ENCODE results near the gene LTA4H. TPM values are rescaled to one million over a fixed set of nuclear protein-coding genes. Genes with fewer than 3 reads are reported as not detected.

LTA4H gene
- total RNA-seq, 1 donor: 160 TPM

DNA sequence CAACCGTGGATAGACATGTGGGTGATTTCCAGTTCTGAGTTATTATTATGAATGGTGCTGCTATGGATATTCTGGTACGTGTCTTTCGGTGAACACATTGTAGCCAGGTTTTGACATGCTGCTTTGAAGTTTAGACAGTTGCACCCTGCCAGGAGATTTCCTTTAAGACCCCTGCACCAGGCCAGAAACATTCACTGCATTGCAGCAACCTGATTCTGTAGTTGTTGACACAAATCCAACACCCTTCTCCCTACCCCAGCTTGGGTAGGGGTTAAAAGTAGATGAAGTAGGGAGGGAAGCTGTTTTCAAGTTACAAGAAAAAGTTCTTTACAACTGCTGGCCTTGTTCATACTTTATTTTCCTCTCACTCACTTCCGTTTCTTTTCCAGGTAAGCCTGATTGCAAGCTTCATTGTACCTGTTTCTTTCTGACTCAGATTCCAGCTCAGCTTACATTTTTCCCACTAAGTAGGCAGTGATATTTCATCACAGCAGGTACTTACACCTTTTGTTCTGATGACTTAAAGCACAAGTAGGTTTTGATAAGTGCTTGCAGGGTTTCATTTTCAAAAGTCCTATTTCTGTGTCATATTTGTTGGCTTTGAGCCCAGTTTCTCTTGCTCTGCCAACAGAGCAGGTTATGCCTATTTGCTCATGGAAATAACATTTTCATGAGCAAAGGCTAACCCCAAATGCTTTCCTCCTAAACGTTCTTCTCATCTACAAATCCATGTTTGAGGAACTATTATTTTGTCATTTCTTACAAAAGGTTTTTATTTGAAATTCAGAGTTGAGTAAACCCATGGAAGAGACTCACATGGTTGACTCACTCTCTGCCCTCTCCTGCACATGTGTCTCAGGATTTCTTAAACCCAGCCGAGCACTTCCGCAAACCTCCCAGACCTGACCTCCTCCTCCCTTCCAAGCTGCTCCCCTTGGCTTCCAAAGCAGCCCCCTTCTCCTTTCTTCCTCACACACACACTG is 12.1 kb upstream of the LTA4H start:
- H3K4me1 ChIP-seq (ENCODE audit: insufficient read depth, low read length): peaks cover 72% of the 10 kb centered on the region
- H3K9me3 ChIP-seq (ENCODE audit: low read depth, low read length): no peaks in the 10 kb centered on the region
- no peaks in the 10 kb centered on the region for H3K27me3 ChIP-seq (ENCODE audit: insufficient read depth, low read length)
- H3K4me3 ChIP-seq (ENCODE audit: low read length): no peak overlapping the region

DNA sequence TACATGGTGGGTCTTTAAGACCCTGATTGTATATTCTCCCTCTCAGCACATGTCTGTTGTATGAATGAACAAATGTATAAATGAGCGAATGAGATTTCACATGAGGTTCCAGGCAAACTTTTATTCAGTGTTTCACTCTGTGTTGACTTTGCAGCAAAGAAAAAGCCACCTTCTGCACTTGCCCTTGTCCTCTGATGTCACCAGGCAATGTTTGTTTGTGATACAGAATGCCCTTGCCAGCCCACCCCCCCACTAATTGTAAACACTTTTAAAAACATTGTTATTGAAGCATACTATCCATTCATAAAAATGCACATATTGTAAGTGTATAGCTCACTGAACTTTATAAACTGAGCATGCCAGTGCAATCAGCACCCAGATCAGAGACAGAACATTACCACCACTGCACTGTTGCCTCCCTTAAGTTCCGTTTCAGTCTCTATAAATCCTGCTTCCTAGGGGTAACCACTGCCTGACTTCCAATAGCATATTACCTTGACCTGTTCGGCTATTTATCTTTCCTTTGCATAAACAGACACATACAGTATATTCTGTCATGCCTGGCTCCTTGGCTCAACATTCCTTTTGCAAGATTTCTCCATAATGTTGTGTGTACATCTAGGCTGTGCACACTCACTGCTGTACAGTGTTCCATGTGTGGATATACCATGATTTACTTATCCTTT is 11.3 kb upstream of the LTA4H start:
- Histone ChIP-seq H3K9me3 (ENCODE audit: low read depth, low read length) (no peaks in the 10 kb centered on the region), H3K4me3 (ENCODE audit: low read length) (no peak overlapping the region), H3K27me3 (ENCODE audit: insufficient read depth, low read length) (no peaks in the 10 kb centered on the region), H3K4me1 (ENCODE audit: insufficient read depth, low read length) (peaks cover 68% of the 10 kb centered on the region)

DNA sequence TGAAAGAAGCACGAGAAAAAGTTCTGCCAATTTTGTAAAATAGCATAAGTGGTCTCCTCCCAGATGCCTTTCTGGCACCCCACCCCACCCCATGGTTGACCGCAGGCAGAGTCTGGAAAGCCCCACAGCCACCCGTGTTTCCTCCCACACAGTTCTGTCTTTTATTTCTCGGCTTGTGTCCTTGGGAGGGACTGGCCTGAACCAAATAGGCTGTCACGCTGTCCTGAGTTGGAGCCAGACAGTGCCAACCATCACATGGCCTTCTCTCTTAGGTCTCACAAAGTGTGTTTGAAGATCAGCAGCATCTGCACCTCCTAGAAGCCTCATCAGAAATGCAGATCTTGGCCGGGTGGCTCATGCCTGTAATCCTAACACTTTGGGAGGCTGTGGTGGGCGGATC is 10.2 kb upstream of the LTA4H start:
- Histone ChIP-seq H3K4me1 (ENCODE audit: insufficient read depth, low read length) (peaks cover 63% of the 10 kb centered on the region), H3K9me3 (ENCODE audit: low read depth, low read length) (no peaks in the 10 kb centered on the region), H3K4me3 (ENCODE audit: low read length) (no peak overlapping the region), H3K27me3 (ENCODE audit: insufficient read depth, low read length) (no peaks in the 10 kb centered on the region)

DNA sequence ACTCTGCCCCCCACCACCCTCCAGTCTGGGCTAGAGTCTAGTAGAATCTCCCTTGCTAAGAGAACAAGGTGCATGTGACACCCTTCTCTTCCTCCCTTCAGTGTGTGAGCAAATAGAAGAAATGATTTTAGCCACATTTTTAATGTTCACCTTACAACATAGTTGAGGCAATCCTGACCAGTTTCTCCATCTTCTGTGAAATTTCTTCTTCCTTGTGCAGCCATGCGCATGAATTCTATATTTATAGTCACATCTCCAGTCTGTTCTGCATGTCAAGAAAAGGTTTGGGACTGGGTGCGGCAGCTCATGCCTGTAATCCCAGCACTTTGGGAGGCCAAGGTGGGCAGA is 9.5 kb upstream of the LTA4H start:
- peaks cover 65% of the 10 kb centered on the region for H3K4me1 ChIP-seq (ENCODE audit: insufficient read depth, low read length)
- no peak overlapping the region for H3K4me3 ChIP-seq (ENCODE audit: low read length)
- H3K27me3 ChIP-seq (ENCODE audit: insufficient read depth, low read length): no peaks in the 10 kb centered on the region
- H3K9me3 ChIP-seq (ENCODE audit: low read depth, low read length): no peaks in the 10 kb centered on the region

DNA sequence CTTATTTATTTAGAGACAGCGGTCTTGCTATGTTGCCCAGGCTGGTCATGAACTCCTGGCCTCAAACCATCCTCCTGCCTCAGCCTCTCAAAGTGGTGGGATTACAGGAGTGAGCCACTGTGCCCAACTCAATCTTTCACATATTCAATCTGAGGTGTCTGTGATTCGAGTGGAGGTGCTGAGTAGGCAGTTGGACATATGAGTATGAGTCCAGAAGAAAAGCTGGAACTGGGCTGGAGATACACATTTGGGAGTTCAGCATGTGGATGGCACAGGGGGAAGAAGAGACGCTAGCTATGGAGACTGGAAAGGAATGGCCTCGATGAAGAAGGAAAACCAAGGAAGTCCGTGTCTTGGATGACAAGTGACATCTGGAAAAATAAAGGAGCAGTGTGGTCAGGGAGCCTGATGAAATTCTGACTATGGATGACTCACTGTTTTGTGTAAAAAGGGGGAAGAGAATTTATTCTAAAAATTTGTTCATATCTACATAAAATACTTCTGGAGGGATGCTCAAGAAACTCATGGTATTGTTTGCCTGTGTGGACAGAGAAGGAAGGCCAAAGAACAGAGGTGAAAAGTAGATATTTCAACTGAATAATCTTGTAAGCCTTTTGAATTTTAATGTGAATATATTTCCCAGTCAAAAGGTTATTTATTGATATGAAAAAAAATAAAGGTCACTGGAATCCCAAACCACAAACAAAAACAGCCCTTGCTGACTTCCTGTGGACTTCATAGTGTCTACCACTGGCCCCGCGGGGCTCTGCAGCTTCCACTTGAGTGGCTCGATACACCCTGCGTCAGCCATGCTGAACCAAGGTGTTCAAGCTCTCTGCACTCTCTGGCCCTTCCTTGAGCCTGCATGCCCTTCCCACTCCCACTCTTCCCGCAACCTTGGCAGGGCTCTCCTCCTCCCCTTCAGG is 8.9 kb upstream of the LTA4H start:
- H3K4me1 ChIP-seq (ENCODE audit: insufficient read depth, low read length): peaks cover 63% of the 10 kb centered on the region
- no peak overlapping the region for H3K4me3 ChIP-seq (ENCODE audit: low read length)
- no peaks in the 10 kb centered on the region for H3K9me3 ChIP-seq (ENCODE audit: low read depth, low read length)
- H3K27me3 ChIP-seq (ENCODE audit: insufficient read depth, low read length): no peaks in the 10 kb centered on the region

DNA sequence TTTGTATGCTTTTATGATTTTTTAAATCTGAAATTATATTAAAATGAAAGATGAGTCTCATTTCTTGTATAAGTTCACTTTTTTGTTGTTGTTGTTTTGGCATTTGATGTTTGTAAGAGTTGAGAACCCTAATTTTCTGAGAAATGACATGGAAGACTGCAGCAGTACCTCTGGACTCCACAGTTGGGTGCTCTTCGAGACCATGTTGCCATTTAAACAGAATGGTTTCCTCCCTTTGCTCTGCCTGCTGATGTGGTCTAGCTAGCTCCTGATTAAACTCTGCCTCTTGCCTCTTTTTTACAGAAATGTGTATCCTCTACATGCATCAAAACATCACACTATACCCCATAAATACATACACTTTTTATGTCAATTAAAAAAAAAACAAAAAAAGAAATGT is 5.8 kb upstream of the LTA4H start:
- Histone ChIP-seq H3K4me3 (ENCODE audit: low read length) (no peak overlapping the region), H3K9me3 (ENCODE audit: low read depth, low read length) (no peaks in the 10 kb centered on the region), H3K4me1 (ENCODE audit: insufficient read depth, low read length) (peaks cover 55% of the 10 kb centered on the region), H3K27me3 (ENCODE audit: insufficient read depth, low read length) (no peaks in the 10 kb centered on the region)

DNA sequence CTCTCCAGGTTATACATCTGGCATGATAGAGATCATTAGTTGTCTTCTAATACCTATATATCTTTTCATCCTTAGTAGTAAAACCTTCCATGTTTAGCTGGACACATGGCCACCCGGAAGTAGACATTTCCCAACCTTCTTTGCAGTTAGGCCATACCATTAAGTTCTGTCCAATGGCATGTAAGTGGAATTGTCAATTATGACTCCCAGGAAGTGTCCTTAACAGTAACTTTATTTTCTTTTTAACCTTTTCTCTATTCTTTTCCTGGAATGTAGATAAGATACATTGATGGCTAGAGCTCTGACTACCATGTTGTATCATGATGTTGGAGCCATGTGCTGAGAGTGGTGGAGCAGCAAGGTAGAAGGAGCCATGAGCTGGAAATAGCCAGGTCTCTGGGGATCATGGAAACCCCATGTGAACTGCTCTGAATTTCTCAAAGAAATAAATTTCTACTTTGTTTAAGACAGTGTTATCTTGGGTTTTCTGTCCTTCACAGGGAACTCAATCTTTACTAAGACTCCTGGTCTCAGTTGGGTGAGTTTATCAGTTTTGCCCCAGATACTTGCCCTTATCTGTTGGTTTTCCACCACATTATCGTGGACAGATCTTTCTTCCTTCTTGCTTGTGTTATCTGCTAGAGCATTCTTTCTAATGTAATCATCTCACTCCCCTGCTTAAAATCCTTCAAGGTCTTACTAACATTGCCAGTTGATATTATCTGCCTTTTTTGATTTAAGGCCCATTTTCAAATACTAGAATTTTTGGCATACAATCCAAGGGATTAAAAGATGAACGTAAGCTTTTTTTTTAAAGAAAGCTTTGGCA is 5.1 kb upstream of the LTA4H start:
- Histone ChIP-seq H3K27me3 (ENCODE audit: insufficient read depth, low read length) (no peaks in the 10 kb centered on the region), H3K9me3 (ENCODE audit: low read depth, low read length) (no peaks in the 10 kb centered on the region), H3K4me1 (ENCODE audit: insufficient read depth, low read length) (peaks cover 51% of the 10 kb centered on the region), H3K4me3 (ENCODE audit: low read length) (no peak overlapping the region)

DNA sequence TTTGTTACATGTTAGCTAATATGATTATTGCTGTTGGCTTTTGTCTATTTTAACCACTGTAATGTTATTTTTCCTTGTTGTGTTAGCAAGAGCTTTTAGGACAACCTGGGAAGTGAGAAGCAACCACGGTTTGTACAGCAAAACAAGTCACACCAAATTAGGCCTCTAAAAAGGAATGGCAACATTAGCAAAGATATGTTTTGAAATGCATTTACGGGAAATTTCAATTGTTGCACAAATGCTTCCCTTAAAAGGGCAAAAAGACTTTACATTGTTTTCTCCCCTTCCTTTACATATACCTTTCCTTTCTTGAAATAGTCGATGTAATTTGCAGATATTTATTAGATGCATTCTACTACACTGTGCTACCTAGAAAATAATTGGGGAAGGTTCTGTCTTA is 4.1 kb upstream of the LTA4H start:
- Histone ChIP-seq H3K4me3 (ENCODE audit: low read length) (no peak overlapping the region), H3K27me3 (ENCODE audit: insufficient read depth, low read length) (no peaks in the 10 kb centered on the region), H3K9me3 (ENCODE audit: low read depth, low read length) (no peaks in the 10 kb centered on the region), H3K4me1 (ENCODE audit: insufficient read depth, low read length) (peaks cover 45% of the 10 kb centered on the region)

DNA sequence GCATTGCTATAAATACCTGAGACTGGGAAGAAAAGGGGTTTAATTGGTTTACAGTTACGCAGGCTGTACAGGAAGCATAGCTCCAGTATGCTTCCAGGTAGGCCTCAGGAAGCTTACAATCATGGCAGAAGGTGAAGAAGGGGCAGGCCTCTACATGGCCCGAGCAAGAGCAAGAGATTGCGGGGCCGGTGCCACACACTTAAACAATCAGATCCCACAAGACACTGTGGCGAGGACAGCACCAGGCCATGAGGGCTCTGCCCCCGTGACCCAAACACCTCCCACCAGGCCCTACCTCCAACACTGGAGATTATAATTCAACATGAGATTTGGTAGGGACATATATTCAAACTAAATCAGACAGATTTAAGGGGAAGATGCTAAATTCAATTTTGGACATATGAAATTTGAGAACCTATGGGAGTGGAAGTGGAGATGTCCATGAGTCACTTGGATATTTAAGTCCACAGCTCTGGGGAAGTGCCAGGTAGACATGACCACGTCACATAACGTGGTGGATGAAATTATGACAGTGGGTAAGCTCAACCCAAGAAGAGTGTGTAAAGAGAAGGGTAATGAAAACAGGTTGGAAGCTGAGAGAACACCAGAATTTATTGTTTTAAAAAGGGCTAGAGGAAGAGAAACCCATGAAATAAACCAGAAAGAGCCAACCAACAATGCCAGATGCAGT is 1.5 kb upstream of the LTA4H start:
- Histone ChIP-seq H3K27me3 (ENCODE audit: insufficient read depth, low read length) (no peaks in the 10 kb centered on the region), H3K4me3 (ENCODE audit: low read length) (no peak overlapping the region), H3K9me3 (ENCODE audit: low read depth, low read length) (no peaks in the 10 kb centered on the region), H3K4me1 (ENCODE audit: insufficient read depth, low read length) (peaks cover 52% of the 10 kb centered on the region)

DNA sequence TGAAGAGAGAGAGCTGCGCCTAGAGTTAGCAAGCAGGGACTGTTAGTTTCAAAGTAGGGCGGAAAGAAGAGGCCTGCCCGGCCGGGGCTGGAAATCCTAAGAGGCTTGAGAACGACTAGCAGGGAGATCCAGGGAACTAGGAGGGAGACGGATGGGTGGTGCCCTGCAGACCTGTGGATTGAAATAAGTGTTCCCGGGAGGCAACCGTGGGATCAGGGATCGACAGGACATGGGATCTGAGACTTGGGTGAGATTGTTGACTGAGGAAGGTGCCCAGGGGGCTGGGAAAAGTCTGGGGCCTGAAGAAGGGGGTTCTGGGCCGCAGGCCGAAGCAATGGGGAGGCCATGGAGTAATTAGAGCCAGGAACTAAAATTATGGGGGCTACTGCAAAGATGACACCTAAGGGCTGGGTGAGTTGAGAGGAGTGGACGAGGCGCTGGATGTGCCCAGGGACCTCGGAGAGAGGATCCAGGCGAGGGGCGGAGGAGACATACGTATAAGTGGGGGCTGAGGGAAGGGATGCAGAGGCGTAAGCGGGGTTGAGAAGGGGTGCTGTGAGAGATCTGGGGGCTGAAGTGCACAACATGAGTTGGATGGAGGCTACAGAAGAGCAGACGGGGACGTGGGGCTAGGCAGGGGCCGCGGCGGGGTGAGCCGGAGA is 635 bp downstream of the LTA4H start:
- Histone ChIP-seq H3K27me3 (ENCODE audit: insufficient read depth, low read length) (no peaks in the 10 kb centered on the region), H3K9me3 (ENCODE audit: low read depth, low read length) (no peaks in the 10 kb centered on the region), H3K4me3 (ENCODE audit: low read length) (peak overlapping the region; percentile 90), H3K4me1 (ENCODE audit: insufficient read depth, low read length) (peaks cover 61% of the 10 kb centered on the region)

DNA sequence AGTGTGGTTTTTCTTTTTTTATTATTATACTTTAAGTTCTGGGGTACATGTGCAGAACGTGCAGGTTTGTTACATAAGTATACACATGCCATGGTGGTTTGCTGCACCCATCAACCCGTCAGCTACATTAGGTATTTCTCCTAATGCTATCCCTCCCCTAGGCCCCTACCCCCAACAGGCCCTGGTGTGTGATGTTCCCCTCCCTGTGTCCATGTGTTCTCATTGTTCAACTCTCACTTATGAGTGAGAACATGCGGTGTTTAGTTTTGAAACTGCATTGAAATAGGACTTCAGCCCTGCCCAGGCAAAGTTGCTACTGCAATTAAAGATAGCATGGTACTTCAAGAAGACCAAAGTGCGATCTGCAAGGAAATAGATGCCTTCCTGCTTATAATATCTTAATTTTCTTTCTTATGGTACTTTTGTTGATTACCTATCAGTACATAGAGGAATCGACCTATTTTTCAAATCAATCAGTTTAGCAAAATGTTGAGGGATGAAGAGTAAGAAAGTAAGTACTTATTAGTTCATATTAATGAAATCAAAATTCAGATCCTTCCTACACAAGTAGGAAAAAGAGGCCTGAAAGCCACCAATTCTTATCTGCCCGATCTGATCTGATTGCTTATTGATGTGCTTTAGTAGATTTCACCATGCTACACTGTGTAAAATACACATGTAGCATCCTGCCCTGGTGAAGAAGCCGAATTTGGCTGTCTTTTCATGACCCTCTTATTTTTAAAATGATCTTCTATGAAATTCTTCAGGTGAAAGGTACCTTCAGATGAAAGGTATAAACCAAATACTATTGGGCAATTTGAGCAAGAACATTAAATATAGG is 1.6 kb downstream of the LTA4H start:
- no peaks in the 10 kb centered on the region for H3K27me3 ChIP-seq (ENCODE audit: insufficient read depth, low read length)
- H3K4me1 ChIP-seq (ENCODE audit: insufficient read depth, low read length): peaks cover 58% of the 10 kb centered on the region
- H3K4me3 ChIP-seq (ENCODE audit: low read length): peak overlapping the region; percentile 90
- no peaks in the 10 kb centered on the region for H3K9me3 ChIP-seq (ENCODE audit: low read depth, low read length)

DNA sequence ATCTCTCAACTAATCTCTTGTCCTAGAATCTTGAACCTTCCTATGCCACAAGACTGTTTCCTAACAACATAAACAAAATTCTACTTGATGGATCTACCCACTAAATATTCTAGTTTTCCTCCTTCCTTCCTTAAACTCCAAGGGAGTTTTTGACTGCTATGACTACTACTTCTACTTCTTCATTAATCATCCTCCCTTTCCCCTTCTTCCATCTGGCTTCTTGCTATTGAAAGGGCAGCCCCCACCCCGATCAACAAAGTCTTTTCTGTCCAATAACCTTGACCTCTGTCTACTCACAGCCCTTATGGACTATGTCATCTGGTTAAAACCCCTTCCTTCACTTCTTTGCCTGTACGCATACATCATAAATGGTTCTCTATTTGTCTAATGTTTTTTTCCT is 5.6 kb downstream of the LTA4H start:
- H3K9me3 ChIP-seq (ENCODE audit: low read depth, low read length): no peaks in the 10 kb centered on the region
- H3K4me3 ChIP-seq (ENCODE audit: low read length): no peak overlapping the region
- peaks cover 52% of the 10 kb centered on the region for H3K4me1 ChIP-seq (ENCODE audit: insufficient read depth, low read length)
- no peaks in the 10 kb centered on the region for H3K27me3 ChIP-seq (ENCODE audit: insufficient read depth, low read length)

DNA sequence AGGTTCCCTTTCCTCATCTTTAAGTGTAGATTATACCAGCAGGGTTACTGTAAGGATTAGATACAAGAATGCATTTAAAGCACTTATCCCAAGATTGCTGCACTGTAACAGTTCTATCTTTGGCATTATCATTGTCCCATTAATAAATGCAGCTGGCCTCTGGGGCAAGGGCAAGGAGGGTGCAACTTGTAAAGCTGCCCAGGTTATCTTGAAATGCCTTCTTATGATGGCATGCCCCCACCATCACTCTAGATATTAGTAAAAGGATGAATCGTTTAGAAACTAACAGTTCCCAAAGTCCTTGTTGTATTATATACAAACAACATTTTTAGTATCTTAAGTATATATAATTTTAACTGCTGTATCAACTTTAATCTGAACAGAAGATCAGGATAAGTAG is 6.8 kb downstream of the LTA4H start:
- Histone ChIP-seq H3K27me3 (ENCODE audit: insufficient read depth, low read length) (no peaks in the 10 kb centered on the region), H3K9me3 (ENCODE audit: low read depth, low read length) (no peaks in the 10 kb centered on the region), H3K4me3 (ENCODE audit: low read length) (no peak overlapping the region), H3K4me1 (ENCODE audit: insufficient read depth, low read length) (peaks cover 41% of the 10 kb centered on the region)

Measured in mononuclear cell (primary cell).